Liver (tissue), 9 donors: Measurements from ENCODE around the gene R3HCC1L. TPM values are rescaled to one million over a fixed set of nuclear protein-coding genes. Genes with fewer than 3 reads are reported as not detected.

Experiments
- DNase-seq: peaks from one replicate; pipeline ENCODE4 v3.0.0-alpha.2; 2017; ENCODE audit warnings: low spot score
- H3K27ac ChIP-seq, 2 donors: one replicate each; pipeline ENCODE4 v1.7.0; 2013; ENCODE audit warnings: inconsistent platforms in 2 of 2, low read length in 2 of 2, control low read depth in 1 of 2, low read depth in 1 of 2, mild to moderate bottlenecking in 1 of 2
- H3K27me3 ChIP-seq, 4 donors: one replicate each; pipeline versions ENCODE4 v1.6.1 to v1.7.0; 2013; ENCODE audit warnings: low read length in 3 of 4, inconsistent platforms in 1 of 4, mild to moderate bottlenecking in 1 of 4, moderate library complexity in 1 of 4; ENCODE audit not compliant: control insufficient read depth in 4 of 4, insufficient read depth in 4 of 4
- H3K36me3 ChIP-seq, 4 donors: one replicate each; pipeline versions ENCODE4 v1.6.1 to v1.7.0; 2013; ENCODE audit warnings: low read length in 3 of 4, mild to moderate bottlenecking in 3 of 4, low read depth in 1 of 4, moderate library complexity in 1 of 4; ENCODE audit not compliant: control insufficient read depth in 4 of 4, insufficient read depth in 3 of 4
- H3K4me1 ChIP-seq, 4 donors: one replicate each; pipeline versions ENCODE4 v1.6.1 to v1.7.0; 2013; ENCODE audit warnings: low read length in 3 of 4, mild to moderate bottlenecking in 3 of 4, moderate library complexity in 1 of 4; ENCODE audit not compliant: control insufficient read depth in 4 of 4, insufficient read depth in 4 of 4
- H3K4me3 ChIP-seq, 3 donors: one replicate each; pipeline versions ENCODE4 v1.6.1 to v1.7.0; 2013; ENCODE audit warnings: low read length in 3 of 3, control low read depth in 1 of 3, low read depth in 1 of 3, mild to moderate bottlenecking in 1 of 3
- H3K9ac ChIP-seq, 2 donors: one replicate each; pipeline ENCODE4 v1.7.0; 2013; ENCODE audit warnings: low read length in 2 of 2, mild to moderate bottlenecking in 2 of 2, moderate library complexity in 2 of 2, control low read depth in 1 of 2, low read depth in 1 of 2
- H3K9me3 ChIP-seq, 4 donors: one replicate each; pipeline versions ENCODE4 v1.6.1 to v1.7.0; 2013; ENCODE audit warnings: low read length in 3 of 4; ENCODE audit not compliant: control insufficient read depth in 4 of 4
- ATF3 ChIP-seq: IDR thresholded peaks from 2 replicates; pipeline ENCODE4 v1.6.1; 2016; ENCODE audit warnings: antibody characterized with exemption
- CTCF ChIP-seq: fragments of 150-350 bp; IDR thresholded peaks from 2 replicates; pipeline ENCODE4 v1.5.1; 2017; ENCODE audit warnings: improper control_type of control experiment, low read depth, low read length; ENCODE audit not compliant: missing input control
- EGR1 ChIP-seq, 2 donors: IDR thresholded peaks; 2 replicates each; pipeline ENCODE4 v1.6.1; 2016 to 2018; ENCODE audit warnings: antibody characterized with exemption in 2 of 2, low read depth in 2 of 2
- FOXA1 ChIP-seq: IDR thresholded peaks from 2 replicates; pipeline ENCODE4 v1.6.1; 2016; ENCODE audit warnings: antibody characterized with exemption
- FOXA2 ChIP-seq: IDR thresholded peaks from 2 replicates; pipeline ENCODE4 v1.6.1; 2016; ENCODE audit warnings: antibody characterized with exemption
- GABPA ChIP-seq, 2 donors: IDR thresholded peaks in 1 of 2; conservative IDR thresholded peaks in 1 of 2; 2 replicates each; pipeline ENCODE4 v1.6.1; 2016; ENCODE audit warnings: antibody characterized with exemption in 2 of 2, mild to moderate bottlenecking in 1 of 2, moderate library complexity in 1 of 2
- HNF4A ChIP-seq, 2 donors: conservative IDR thresholded peaks; 2 replicates each; pipeline ENCODE4 v1.6.1; 2016; ENCODE audit warnings: antibody characterized with exemption in 2 of 2, mild to moderate bottlenecking in 2 of 2
- HNF4G ChIP-seq: IDR thresholded peaks from 2 replicates; pipeline ENCODE4 v1.6.1; 2016; ENCODE audit warnings: antibody characterized with exemption
- JUND ChIP-seq, 2 donors: IDR thresholded peaks; 2 replicates each; pipeline ENCODE4 v1.6.1; 2016; ENCODE audit warnings: antibody characterized with exemption in 2 of 2
- MAX ChIP-seq: IDR thresholded peaks from 2 replicates; pipeline ENCODE4 v1.6.1; 2016; ENCODE audit warnings: antibody characterized with exemption
- NR2F2 ChIP-seq: IDR thresholded peaks from 2 replicates; pipeline ENCODE4 v1.6.1; 2016; ENCODE audit warnings: antibody characterized with exemption
- RAD21 ChIP-seq, 2 donors: IDR thresholded peaks; 2 replicates each; pipeline ENCODE4 v1.6.1; 2016; ENCODE audit warnings: antibody characterized with exemption in 2 of 2, mild to moderate bottlenecking in 2 of 2
- REST ChIP-seq: IDR thresholded peaks from 2 replicates; pipeline ENCODE4 v1.6.1; 2016; ENCODE audit warnings: antibody characterized with exemption, mild to moderate bottlenecking
- RXRA ChIP-seq, 2 donors: IDR thresholded peaks; 2 replicates each; pipeline ENCODE4 v1.6.1; 2017 to 2018; ENCODE audit warnings: antibody characterized with exemption in 2 of 2, mild to moderate bottlenecking in 1 of 2
- SP1 ChIP-seq: IDR thresholded peaks from 2 replicates; pipeline ENCODE4 v1.6.1; 2018; ENCODE audit warnings: antibody characterized with exemption, mild to moderate bottlenecking
- TAF1 ChIP-seq: conservative IDR thresholded peaks from 2 replicates; pipeline ENCODE4 v1.6.1; 2016; ENCODE audit warnings: antibody characterized with exemption, mild to moderate bottlenecking
- YY1 ChIP-seq: IDR thresholded peaks from 2 replicates; pipeline ENCODE4 v1.6.1; 2016; ENCODE audit warnings: antibody characterized with exemption, mild to moderate bottlenecking
- ZBTB33 ChIP-seq: IDR thresholded peaks from 2 replicates; pipeline ENCODE4 v1.6.1; 2016; ENCODE audit warnings: antibody characterized with exemption
- WGBS: extraction: QIAGEN DNeasy Blood & Tissue Kit; methylation state at CpG from one replicate; pipeline ENCODE4 v1.1.7; 2013; 5-methylcytosine and 5-hydroxymethylcytosine counted together
- polyA plus RNA-seq, 2 donors: library from polyadenylated mRNA; stranded (reverse) in 1 of 2; unstranded in 1 of 2; fragments of 200-250 nt in 1 of 2; fragments of >200 nt in 1 of 2; fragmentation: Nextera tagmentation in 1 of 2; extraction: Ambion mirVana in 1 of 2; gene quantifications; one replicate each; pipeline versions ENCODE4 v1.2.1 to v1.2.3, GENCODE V29; 2013 to 2015
- total RNA-seq, 2 donors: library from RNA; depleted of rRNA; stranded (reverse); fragments of >200 nt; gene quantifications; one replicate each; pipeline ENCODE4 v1.2.3, GENCODE V29; 2014
- donor health status: healthy.
- donor health status: healthy.
- donor health status: healthy.
- donor health status: healthy.
- donor health status: healthy.

Gene R3HCC1L
- total and polyA plus RNA-seq, 4 donors = 3.2 to 11.2 (median 7.4) TPM

- Histone ChIP-seq H3K9ac (no peak overlapping the region), H3K27ac (no peak overlapping the region), H3K27me3 (peaks cover 0 to 8% (median 1%) of the 10 kb centered on the region in 4 donors), H3K4me1 (no peaks in the 10 kb centered on the region), H3K36me3 (no peaks in the 10 kb centered on the region), H3K9me3 (no peaks in the 10 kb centered on the region), H3K4me3 (no peak overlapping the region)
- no peak for TF ChIP-seq GABPA (IDR thresholded peaks at IDR 0.05 in 1 of 2, conservative IDR thresholded peaks at IDR 0.05 in 1 of 2)
- TF ChIP-seq YY1 = no peak
- TF ChIP-seq RXRA (IDR thresholded peaks at IDR 0.05) = no peak
- no peak for TF ChIP-seq CTCF
- no peak for TF ChIP-seq HNF4G
- TF ChIP-seq FOXA2 = no peak
- TF ChIP-seq FOXA1 = no peak
- DNase-seq = no peak
- 74% methylated on average over 10 of the region's 10 CpGs for WGBS
Measured at GRCh38 chr10:98096731-98097130, 37.7 kb upstream of the R3HCC1L start.

GRCh38 chr10:98097175-98097574 lies 37.3 kb upstream of the R3HCC1L start:
- H3K4me3 ChIP-seq = no peak overlapping the region
- H3K36me3 ChIP-seq = no peaks in the 10 kb centered on the region
- H3K27me3 ChIP-seq = peaks cover 0 to 8% (median 1%) of the 10 kb centered on the region in 4 donors
- no peaks in the 10 kb centered on the region for H3K4me1 ChIP-seq
- no peak overlapping the region for H3K9ac ChIP-seq
- 69% methylated on average over 8 of the region's 8 CpGs for WGBS
- H3K9me3 ChIP-seq = no peaks in the 10 kb centered on the region
- TF ChIP-seq EGR1 (IDR thresholded peaks at IDR 0.05; ENCODE audit: low read depth in 2 of 2) (no peak), JUND (IDR thresholded peaks at IDR 0.05) (no peak), RAD21 (IDR thresholded peaks at IDR 0.05) (no peak), RXRA (IDR thresholded peaks at IDR 0.05) (no peak), ATF3 (no peak), HNF4G (no peak), HNF4A (conservative IDR thresholded peaks at IDR 0.05) (no peak), GABPA (IDR thresholded peaks at IDR 0.05 in 1 of 2, conservative IDR thresholded peaks at IDR 0.05 in 1 of 2) (no peak), FOXA1 (no peak), TAF1 (no peak), SP1 (no peak), REST (no peak), MAX (no peak), ZBTB33 (no peak), YY1 (no peak), CTCF (no peak), FOXA2 (no peak), NR2F2 (no peak)
- H3K27ac ChIP-seq = no peak overlapping the region
- no peak for DNase-seq
